ENCODE results near the gene DUS2. TPM values are rescaled to one million over a fixed set of nuclear protein-coding genes. Genes with fewer than 3 reads are reported as not detected.

Gene DUS2
- total and polyA plus RNA-seq, 9 donors: 4.8 to 15.7 (median 8.5) TPM

DNA sequence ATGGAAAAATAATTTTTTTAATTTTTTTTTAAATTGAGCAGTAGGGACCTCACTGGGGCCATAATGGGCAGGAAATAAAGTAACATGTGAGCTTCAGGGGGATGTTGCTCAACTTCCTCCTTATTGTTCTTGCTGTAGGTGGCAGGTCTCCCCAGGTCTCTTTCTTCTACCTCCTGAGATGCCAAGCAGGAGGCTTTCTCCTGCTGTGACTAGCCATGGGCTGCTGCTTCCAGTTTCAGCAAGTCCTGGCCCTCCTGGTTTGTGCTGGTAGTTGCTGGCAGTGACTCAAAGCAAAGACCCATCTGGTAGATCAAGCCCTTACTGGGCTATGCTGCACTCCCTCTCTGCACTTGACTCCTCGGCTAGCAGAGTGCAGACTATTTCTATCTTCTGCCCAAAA, 9.6 kb upstream of the DUS2 start:
- no peak overlapping the region for H3K27ac ChIP-seq
- intact Hi-C loops (cut with DNase I): no loop called here

DNA sequence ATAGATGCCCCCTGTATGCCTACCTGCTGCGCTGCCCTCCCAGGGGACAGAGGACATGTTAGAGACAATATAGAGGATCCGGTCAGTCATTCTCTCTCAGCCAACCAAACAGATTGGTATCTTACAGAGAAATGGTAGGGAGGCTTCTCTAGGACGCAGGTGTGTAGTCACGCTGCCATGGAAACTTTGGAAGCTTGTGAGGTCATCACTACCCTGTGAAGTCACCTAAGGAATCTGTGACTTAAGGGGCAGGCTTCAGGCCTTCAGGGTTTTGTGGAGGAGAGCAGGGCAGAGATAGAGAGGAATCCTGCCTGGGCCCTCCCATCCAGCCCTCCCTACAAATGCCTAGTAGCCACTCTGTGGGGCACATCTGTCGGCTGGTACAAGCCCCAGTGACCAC, 7.4 kb upstream of the DUS2 start, which contains the start of gene DPEP2NB:
Gene DPEP2NB (minus strand): TSS at position 231 of the 400 bp plus-strand sequence. CDS start 141 bp downstream, at position 90.
- WGBS, 3 donors: 80 to 89% (median 84%) methylated on average over 5 of the region's 5 CpGs
- intact Hi-C loops (cut with DNase I): no loop called here
- no peaks in the 10 kb centered on the region for H3K36me3 ChIP-seq

More for the DNA sequence above, 9.6 kb upstream of the DUS2 start:
- Histone ChIP-seq H3K27me3 (no peaks in the 10 kb centered on the region), H3K9me3 (no peaks in the 10 kb centered on the region), H3K36me3 (no peaks in the 10 kb centered on the region), H3K4me1 (ENCODE audit: insufficient read depth) (no peaks in the 10 kb centered on the region), H3K4me3 (no peak overlapping the region)
- TF ChIP-seq POLR2A (IDR thresholded peaks at IDR 0.05) (no peak), EP300 (IDR thresholded peaks at IDR 0.05) (no peak)
- TF ChIP-seq, protein P1, sequence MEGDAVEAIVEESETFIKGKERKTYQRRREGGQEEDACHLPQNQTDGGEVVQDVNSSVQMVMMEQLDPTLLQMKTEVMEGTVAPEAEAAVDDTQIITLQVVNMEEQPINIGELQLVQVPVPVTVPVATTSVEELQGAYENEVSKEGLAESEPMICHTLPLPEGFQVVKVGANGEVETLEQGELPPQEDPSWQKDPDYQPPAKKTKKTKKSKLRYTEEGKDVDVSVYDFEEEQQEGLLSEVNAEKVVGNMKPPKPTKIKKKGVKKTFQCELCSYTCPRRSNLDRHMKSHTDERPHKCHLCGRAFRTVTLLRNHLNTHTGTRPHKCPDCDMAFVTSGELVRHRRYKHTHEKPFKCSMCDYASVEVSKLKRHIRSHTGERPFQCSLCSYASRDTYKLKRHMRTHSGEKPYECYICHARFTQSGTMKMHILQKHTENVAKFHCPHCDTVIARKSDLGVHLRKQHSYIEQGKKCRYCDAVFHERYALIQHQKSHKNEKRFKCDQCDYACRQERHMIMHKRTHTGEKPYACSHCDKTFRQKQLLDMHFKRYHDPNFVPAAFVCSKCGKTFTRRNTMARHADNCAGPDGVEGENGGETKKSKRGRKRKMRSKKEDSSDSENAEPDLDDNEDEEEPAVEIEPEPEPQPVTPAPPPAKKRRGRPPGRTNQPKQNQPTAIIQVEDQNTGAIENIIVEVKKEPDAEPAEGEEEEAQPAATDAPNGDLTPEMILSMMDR (IDR thresholded peaks at IDR 0.05): no peak
- DNase-seq: no peak
- WGBS, 3 donors: 42 to 63% (median 53%) methylated on average over 1 of the region's 1 CpG

DNA sequence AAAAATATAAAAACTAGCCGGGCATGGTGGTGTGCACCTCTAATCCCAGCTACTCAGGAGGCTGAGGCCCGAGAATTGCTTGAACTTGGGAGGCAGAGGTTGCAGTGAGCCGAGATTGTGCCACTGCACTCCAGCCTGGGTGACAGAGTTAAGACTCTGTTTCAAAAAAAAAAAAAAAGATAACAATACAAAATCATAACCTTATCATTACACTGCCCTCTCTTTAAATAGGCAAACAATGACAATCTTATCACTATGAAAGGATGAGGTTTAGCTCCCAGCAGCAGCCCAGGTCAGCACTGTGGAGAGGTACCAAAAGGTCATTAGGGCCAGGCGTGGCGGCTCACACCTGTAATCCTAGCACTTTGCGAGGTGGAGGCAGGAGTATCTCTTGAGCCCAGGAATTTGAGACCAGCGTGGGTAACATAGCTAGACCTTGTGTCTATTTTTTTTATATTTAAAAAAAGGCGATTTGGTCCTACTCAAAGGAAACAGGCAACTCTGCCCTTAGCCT, 3.9 kb upstream of the DUS2 start:
- TF ChIP-seq POLR2A (IDR thresholded peaks at IDR 0.05) (no peak), EP300 (IDR thresholded peaks at IDR 0.05) (no peak)
- TF ChIP-seq, protein P1 (IDR thresholded peaks at IDR 0.05): no peak
- 65 to 71% (median 66%) methylated on average over 8 of the region's 8 CpGs for WGBS, 3 donors
- Histone ChIP-seq H3K27me3 (no peaks in the 10 kb centered on the region), H3K4me1 (ENCODE audit: insufficient read depth) (peaks cover 9% of the 10 kb centered on the region), H3K4me3 (no peak overlapping the region), H3K9me3 (no peaks in the 10 kb centered on the region), H3K36me3 (no peaks in the 10 kb centered on the region), H3K27ac (no peak overlapping the region)
- intact Hi-C loops (cut with DNase I): no loop called here
- DNase-seq: no peak

More for the DNA sequence above, 7.4 kb upstream of the DUS2 start, which contains the start of gene DPEP2NB:
- DNase-seq: no peak
- Histone ChIP-seq H3K4me1 (ENCODE audit: insufficient read depth) (no peaks in the 10 kb centered on the region), H3K9me3 (no peaks in the 10 kb centered on the region), H3K27ac (no peak within 1 kb of the TSS), H3K27me3 (no peaks in the 10 kb centered on the region), H3K4me3 (no peak within 1 kb of the TSS)
- TF ChIP-seq EP300 (IDR thresholded peaks at IDR 0.05) (no peak), POLR2A (IDR thresholded peaks at IDR 0.05) (no peak)
- TF ChIP-seq, protein P1 (IDR thresholded peaks at IDR 0.05): no peak

DNA sequence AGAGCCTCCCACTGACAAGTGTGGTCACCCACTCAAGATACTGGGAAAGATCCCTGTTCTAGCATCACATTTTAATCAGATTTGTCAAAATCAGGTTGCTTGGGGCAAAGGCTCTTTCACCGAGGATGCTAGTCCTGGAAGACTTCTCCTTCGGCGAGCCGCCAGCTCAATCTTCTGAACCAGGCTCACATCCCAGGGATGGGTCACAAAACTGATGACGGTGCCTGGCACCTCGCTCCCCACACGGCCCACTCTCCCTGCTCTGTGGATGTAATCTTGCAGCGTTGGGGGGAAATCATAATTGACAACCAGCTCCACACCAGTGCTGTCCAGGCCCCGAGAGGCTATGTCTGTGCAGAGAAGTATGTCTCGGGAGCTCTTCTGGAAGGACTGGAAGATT, 1.6 kb upstream of the DUS2 start:
- no peak overlapping the region for H3K27ac ChIP-seq
- H3K27me3 ChIP-seq: no peaks in the 10 kb centered on the region
- 90 to 93% (median 91%) methylated on average over 10 of the region's 10 CpGs for WGBS, 3 donors
- H3K4me3 ChIP-seq: no peak overlapping the region
- no peaks in the 10 kb centered on the region for H3K36me3 ChIP-seq
- intact Hi-C loops (cut with DNase I): loop anchor here in 1 of 4 donors (10.0 kb wide), 1 partner anchor 347 kb away; no protein-coding TSS in a partner anchor
- peaks cover 9% of the 10 kb centered on the region for H3K4me1 ChIP-seq (ENCODE audit: insufficient read depth)
- DNase-seq: no peak
- TF ChIP-seq, protein P1 (IDR thresholded peaks at IDR 0.05): no peak
- no peak for TF ChIP-seq POLR2A (IDR thresholded peaks at IDR 0.05)
- TF ChIP-seq EP300 (IDR thresholded peaks at IDR 0.05): no peak
- H3K9me3 ChIP-seq: no peaks in the 10 kb centered on the region

Measured in ovary (tissue), 9 donors.